Measurements from ENCODE around the gene SMYD3.
A peak's percentile ranks its signal among the peaks of the same experiment; 100 is the strongest.

Gene SMYD3

GRCh38 chr1:246261639-246262038 lies 245.4 kb downstream of the SMYD3 start (continued):
- TF ChIP-seq ZBTB10 (tag by site-specific recombination; IDR thresholded peaks at IDR 0.05): no peak
- TF ChIP-seq KLF8 (tag by site-specific recombination; IDR thresholded peaks at IDR 0.05): no peak
- no peak for TF ChIP-seq ZBTB20 (tag by site-specific recombination; IDR thresholded peaks at IDR 0.05)
- no peak for TF ChIP-seq ZNF624 (tag by site-specific recombination; IDR thresholded peaks at IDR 0.05)
- TF ChIP-seq ZNF23 (tag by site-specific recombination; IDR thresholded peaks at IDR 0.05; ENCODE audit: borderline replicate concordance): no peak
- TF ChIP-seq ZNF175 (tag by site-specific recombination; IDR thresholded peaks at IDR 0.05): no peak
- no peak for TF ChIP-seq MEIS1 (CRISPR knock-in tag; IDR thresholded peaks at IDR 0.05; ENCODE audit: borderline replicate concordance)
- TF ChIP-seq SP2 (tag by site-specific recombination; IDR thresholded peaks at IDR 0.05): no peak
- TF ChIP-seq, protein P1, sequence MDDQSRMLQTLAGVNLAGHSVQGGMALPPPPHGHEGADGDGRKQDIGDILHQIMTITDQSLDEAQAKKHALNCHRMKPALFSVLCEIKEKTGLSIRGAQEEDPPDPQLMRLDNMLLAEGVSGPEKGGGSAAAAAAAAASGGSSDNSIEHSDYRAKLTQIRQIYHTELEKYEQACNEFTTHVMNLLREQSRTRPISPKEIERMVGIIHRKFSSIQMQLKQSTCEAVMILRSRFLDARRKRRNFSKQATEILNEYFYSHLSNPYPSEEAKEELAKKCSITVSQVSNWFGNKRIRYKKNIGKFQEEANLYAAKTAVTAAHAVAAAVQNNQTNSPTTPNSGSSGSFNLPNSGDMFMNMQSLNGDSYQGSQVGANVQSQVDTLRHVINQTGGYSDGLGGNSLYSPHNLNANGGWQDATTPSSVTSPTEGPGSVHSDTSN (CRISPR knock-in tag; IDR thresholded peaks at IDR 0.05): no peak
- TF ChIP-seq ZNF394 (tag by site-specific recombination; IDR thresholded peaks at IDR 0.05; ENCODE audit: borderline replicate concordance): no peak
- no peak for TF ChIP-seq ZNF214 (tag by site-specific recombination; IDR thresholded peaks at IDR 0.05; ENCODE audit: borderline replicate concordance)
- no peak for TF ChIP-seq ZSCAN23 (tag by site-specific recombination; IDR thresholded peaks at IDR 0.05)
- TF ChIP-seq, protein P2, sequence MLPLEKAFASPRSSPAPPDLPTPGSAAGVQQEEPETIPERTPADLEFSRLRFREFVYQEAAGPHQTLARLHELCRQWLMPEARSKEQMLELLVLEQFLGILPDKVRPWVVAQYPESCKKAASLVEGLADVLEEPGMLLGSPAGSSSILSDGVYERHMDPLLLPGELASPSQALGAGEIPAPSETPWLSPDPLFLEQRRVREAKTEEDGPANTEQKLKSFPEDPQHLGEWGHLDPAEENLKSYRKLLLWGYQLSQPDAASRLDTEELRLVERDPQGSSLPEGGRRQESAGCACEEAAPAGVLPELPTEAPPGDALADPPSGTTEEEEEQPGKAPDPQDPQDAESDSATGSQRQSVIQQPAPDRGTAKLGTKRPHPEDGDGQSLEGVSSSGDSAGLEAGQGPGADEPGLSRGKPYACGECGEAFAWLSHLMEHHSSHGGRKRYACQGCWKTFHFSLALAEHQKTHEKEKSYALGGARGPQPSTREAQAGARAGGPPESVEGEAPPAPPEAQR (tag by site-specific recombination; IDR thresholded peaks at IDR 0.05): no peak

DNA sequence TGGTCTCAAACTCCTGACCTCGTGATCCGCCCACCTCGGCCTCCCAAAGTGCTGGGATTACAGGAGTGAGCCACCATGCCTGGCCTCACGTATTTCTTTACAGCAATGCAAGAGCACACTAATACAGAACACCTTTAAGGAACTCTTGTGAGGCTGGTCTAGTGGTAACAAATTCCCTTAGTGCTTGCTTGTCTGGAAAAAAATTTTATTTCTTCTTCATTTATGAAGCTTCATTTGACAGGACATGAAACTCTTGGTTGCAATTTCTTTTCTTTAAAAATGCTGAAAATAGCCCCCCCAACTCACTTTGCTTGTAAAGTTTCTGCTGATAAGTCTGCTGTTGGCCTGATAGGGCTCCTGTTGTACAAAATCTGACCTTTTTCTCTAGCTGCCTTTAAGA lies 248.8 kb downstream of the SMYD3 start:
- TF ChIP-seq KLF17 (tag by site-specific recombination; IDR thresholded peaks at IDR 0.05) (no peak), SETDB1 (IDR thresholded peaks at IDR 0.05; ENCODE audit: insufficient read length, low read length) (peak; percentile 55)
- H3K27ac ChIP-seq (ENCODE audit: extremely low read depth, low read depth, low read length): no peak overlapping the region
- H3K36me3 ChIP-seq (ENCODE audit: control insufficient read depth in 2 of 2, insufficient read depth in 1 of 2, low read length in 2 of 2): no peaks in the 10 kb centered on the region
- no peaks in the 10 kb centered on the region for H3K9me3 ChIP-seq (ENCODE audit: control insufficient read depth, insufficient read depth, low read depth, low read length)
- no peak overlapping the region for H3K4me3 ChIP-seq (ENCODE audit: low read depth, low read length)
- CTCF ChIA-PET: no interaction called here
- H3K4me1 ChIP-seq (ENCODE audit: control insufficient read depth, insufficient read depth, low read length): no peaks in the 10 kb centered on the region
- POLR2A ChIA-PET: no interaction called here

DNA sequence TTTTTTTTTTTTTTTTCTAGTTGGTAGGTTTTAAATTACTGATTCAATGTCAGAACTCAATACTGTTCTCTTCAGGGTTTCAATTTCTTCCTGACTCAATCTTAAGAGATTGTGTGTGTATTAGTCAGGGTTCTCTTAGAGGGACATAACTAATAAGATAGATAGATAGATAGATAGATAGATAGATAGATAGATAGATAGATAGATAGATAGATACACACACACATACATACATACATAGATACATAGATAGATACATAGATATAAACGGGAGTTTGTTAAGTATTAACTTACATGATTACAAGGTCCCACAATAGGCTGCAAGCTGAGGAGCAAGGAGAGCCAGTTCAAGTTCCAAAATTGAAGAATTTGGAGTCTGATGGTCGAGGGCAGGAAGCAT lies 251.3 kb downstream of the SMYD3 start:
- H3K27ac ChIP-seq (ENCODE audit: extremely low read depth, low read depth, low read length): no peak overlapping the region
- H3K4me1 ChIP-seq (ENCODE audit: control insufficient read depth, insufficient read depth, low read length): no peaks in the 10 kb centered on the region
- TF ChIP-seq ZNF311 (tag by site-specific recombination; IDR thresholded peaks at IDR 0.05; ENCODE audit: borderline replicate concordance): no peak
- TF ChIP-seq ZNF843 (tag by site-specific recombination; IDR thresholded peaks at IDR 0.05): no peak
- TF ChIP-seq ZBTB17 (tag by site-specific recombination; IDR thresholded peaks at IDR 0.05): no peak
- TF ChIP-seq HOXC10 (CRISPR knock-in tag; IDR thresholded peaks at IDR 0.05): no peak
- H3K36me3 ChIP-seq (ENCODE audit: control insufficient read depth in 2 of 2, insufficient read depth in 1 of 2, low read length in 2 of 2): no peaks in the 10 kb centered on the region
- ChIA-PET CTCF (no interaction called here), POLR2A (no interaction called here)
- H3K9me3 ChIP-seq (ENCODE audit: control insufficient read depth, insufficient read depth, low read depth, low read length): no peaks in the 10 kb centered on the region
- no peak overlapping the region for H3K4me3 ChIP-seq (ENCODE audit: low read depth, low read length)
